Hepatic stellate cell (primary cell): ENCODE data around the gene GPATCH8.
A peak's percentile ranks its signal among the peaks of the same experiment; 100 is the strongest.
"Not testable (repeated sequence)": the region's sequence is repeated elsewhere in the genome, so short reads cannot be mapped to it uniquely, and the experiment has no call there.

ENCODE experiments used
- DNase-seq: peaks from one replicate; pipeline ENCODE4 v3.0.0; 2011; ENCODE audit warnings: low spot score

GPATCH8 gene

DNA sequence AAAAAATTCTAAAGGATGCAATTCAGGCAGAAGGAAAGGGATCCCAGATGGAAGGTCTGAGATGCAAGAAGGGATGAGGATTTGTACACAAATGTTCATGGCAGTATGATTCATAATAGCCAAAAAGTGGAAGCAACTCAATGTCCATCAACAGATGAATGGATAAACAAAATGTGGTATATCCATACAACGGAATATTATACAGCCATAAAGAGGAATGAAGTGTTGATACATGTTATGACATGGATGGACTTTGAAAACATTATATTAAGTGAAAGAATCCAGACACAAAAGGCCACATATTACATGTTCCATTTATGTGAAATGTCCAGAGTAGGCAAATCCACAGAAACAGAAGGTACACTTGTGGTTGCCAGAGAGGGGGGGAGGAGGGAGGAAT is 23.9 kb upstream of the GPATCH8 start:
- DNase-seq, result no peak

DNA sequence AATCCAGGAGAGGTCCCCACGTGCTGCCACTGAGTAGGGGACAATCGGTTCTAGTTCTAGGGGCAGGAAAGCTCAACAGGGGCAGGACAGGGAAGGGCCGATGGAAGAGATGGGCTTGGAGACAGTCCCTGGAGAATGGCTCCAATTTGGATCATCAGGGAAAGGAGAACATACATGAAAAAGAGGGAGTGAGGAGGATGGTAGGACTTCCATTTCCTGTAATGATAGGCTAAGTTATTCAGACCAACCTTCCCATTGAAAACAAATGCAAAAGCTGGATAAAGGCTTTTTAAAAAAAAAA is 20.4 kb upstream of the GPATCH8 start:
- no peak for DNase-seq

DNA sequence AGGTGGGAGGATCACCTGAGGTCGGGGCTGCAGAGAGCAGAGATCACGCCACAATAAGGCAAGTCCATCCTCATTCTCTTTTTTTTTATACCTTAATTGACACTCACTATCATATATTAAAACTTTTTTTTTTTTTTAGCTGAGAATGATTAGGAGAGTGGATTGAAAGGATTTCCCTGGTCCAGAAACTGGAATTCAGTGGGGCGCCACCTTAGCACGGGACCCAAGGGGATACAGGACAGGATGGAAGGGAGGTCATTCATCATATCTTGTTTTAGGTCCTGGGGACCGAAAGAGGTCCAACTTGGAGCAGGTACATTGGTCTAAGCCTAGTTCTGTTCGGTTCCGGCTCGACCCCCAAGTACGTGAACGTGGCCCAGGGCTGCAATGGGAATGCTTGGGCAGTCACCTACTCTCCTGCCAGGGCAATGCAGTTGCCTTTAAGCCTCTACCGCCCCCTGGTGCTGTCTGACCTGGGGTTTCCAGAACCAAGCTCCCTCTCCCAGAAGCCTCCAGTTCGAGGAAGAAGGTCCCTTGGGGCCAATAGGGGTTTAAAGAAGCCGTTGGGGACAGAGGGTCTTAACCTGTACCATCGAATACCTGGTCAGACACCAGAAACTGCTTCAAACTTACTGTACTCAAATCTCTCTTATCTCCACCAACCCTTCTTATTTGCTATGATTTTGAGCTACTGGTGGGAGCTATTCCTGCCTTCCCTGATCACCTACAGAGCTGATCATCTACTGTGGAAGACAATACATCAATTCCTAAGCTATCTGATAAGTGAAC is 19.9 kb upstream of the GPATCH8 start:
- DNase-seq, result peak; percentile 79

- peak; percentile 50 for DNase-seq
These were observed 14.8 kb upstream of the GPATCH8 start for GRCh38 chr17:44518032-44518431.

GRCh38 chr17:44511241-44512134 is 8.3 kb upstream of the GPATCH8 start:
- not testable (repeated sequence) for DNase-seq

GRCh38 chr17:44506939-44507604 is 3.9 kb upstream of the GPATCH8 start:
- DNase-seq, result not testable (repeated sequence)

DNA sequence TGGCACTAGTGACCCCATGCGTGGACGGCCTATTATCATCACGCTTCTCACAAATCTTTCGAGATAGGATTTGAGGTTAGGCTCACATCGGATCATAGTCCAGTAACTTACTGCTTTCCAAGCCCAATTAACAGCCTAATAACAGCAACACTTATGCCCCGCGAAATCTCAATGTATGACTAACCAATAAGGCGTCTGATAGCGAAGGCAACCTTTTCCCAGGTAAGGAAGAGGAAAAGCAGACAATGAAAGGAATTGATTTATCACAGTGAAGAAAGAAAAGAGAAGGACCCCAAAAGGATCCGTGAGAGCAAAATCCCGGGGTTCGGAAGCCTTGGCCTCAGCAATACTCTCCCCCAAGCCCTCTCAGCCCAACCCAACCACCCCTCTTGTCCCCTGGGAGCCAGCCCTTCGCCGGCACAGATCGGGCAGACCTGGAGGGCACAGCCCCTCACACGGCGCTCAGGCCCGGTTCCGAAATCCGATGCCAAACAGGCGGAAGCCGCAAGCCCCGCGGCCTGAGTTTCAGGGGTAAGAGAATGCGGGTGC is 534 bp downstream of the GPATCH8 start:
- DNase-seq, result peak; percentile 26

- DNase-seq, result peak; percentile 15
These were observed 1.3 kb downstream of the GPATCH8 start for GRCh38 chr17:44501866-44502375.

GRCh38 chr17:44499722-44500121 is 3.5 kb downstream of the GPATCH8 start:
- DNase-seq, result no peak

- no peak for DNase-seq
These were observed 6.4 kb downstream of the GPATCH8 start for GRCh38 chr17:44496815-44497214.

DNA sequence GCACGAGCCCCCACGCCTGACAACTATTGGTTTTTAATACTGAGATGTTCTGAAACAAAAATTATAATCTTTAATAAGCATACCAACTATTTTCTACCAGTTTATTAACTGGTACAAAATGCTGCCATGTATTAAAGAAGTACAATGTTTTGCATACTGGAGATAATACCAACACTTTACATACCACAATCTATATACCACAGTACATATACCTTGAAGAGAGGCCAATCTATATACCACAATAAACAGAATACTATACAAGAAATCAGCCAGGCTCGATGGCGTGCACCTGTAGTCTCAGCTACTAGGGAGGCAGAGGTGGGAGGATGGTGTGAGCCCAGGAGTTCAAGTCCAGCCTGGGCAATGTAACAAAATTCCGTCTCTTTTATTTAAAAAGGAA is 9.9 kb downstream of the GPATCH8 start:
- DNase-seq, result no peak

- DNase-seq, result no peak
These were observed 10.4 kb downstream of the GPATCH8 start for GRCh38 chr17:44492706-44493272.

DNA sequence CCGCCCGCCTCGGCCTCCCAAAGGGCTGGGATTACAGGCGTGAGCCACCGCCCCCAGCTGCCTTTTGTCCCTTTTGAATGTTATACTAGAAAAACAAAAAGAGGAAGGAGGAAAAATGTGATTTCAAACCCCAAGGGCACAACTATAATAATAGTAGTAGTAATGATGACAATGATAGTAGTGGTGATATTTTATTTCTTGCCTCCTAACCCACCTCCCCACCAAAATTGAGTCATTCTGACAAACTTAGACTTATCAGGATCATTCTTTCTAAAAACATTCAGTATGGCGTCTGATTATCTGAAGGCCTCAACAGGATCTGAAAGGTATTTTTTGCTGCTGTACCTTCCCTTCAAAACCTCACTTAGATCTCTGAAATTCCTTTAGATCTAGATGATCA is 13.6 kb downstream of the GPATCH8 start:
- DNase-seq, result no peak

- no peak for DNase-seq
These were observed 16.0 kb downstream of the GPATCH8 start for GRCh38 chr17:44487170-44487569.

GRCh38 chr17:44473367-44473766 is 29.8 kb downstream of the GPATCH8 start:
- no peak for DNase-seq

GRCh38 chr17:44469676-44470075 is 33.5 kb downstream of the GPATCH8 start:
- no peak for DNase-seq

DNA sequence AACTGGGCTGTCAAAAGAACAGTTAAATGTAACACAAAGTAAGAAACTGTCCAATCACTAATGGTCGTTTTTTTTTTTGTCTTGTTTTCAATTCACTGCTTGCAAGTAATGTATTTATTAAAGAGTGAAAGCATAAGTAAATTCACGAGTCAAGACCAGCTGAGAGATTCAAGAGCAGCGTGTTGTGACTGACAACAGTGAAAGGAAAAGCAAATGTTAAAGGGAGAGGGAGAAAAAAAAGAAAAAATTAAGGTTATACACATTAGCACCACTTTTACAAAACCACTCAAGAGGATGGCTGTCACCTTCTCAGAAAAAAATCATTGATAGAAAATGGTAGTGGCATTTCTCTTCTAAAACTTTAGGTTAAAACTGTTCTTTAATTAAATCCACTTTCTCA is 36.1 kb downstream of the GPATCH8 start:
- no peak for DNase-seq

- peak; percentile 12 for DNase-seq
These were observed 36.9 kb downstream of the GPATCH8 start for GRCh38 chr17:44466339-44466738.

- DNase-seq, result no peak
These were observed 37.3 kb downstream of the GPATCH8 start for GRCh38 chr17:44465897-44466296.

- no peak for DNase-seq
These were observed 37.9 kb downstream of the GPATCH8 start for GRCh38 chr17:44465276-44465675.

DNA sequence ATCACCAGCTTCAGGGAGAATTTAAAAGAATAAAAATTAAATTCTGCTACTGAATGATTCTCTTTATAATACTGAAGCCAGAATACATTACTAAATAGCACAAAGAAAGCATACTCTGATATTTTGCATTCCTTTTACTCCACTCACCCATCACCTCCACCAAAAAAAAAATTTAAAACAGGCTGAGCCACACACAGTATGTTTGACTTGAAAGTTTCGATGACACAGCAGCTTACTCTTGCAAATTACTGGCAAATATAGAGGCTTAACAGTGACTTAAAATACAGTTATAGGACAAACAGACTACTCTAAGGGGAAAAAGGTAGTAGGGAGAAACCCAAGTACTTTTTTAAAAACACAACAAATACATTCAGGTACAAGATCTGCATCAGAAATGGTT is 39.2 kb downstream of the GPATCH8 start:
- DNase-seq, result no peak

DNA sequence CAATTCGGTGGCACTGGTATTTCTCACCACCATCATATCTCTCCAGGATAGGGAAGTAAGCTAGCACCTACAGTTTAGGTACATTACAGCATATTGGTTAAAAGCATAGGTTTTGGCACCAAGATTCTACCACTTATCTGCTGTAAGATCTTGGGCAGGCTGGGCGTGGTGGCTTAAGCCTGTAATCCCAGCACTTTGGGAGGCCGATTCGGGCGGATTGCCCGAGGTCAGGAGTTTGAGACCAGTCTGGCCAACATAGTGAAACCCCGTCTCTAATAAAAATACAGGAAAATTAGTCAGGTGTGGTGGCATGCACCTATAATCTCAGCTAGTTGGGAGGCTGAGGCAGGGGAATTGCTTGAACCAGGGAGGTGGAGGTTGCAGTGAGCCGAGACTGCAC is 51.4 kb downstream of the GPATCH8 start:
- DNase-seq, result no peak
